Activated naive CD4-positive, alpha-beta T cell treated with anti-CD3 and anti-CD28 coated beads, Interleukin-2, amount 50 U/mL, for 16 hours (primary cell): Measurements from ENCODE around the gene KCNMA1.

Experiments
- DNase-seq: peaks from one replicate; pipeline ENCODE4 v3.0.0-alpha.2; 2020

KCNMA1 gene

GRCh38 chr10:77630507-77630848 lies 7.1 kb downstream of the KCNMA1 start:
- no peak for DNase-seq

GRCh38 chr10:77629775-77630506 lies 7.7 kb downstream of the KCNMA1 start:
- DNase-seq, result no peak

GRCh38 chr10:77628906-77629730 lies 8.5 kb downstream of the KCNMA1 start:
- no peak for DNase-seq

GRCh38 chr10:77626266-77626935 lies 11.2 kb downstream of the KCNMA1 start:
- DNase-seq, result no peak

GRCh38 chr10:77625379-77625778 lies 12.2 kb downstream of the KCNMA1 start:
- DNase-seq, result no peak

GRCh38 chr10:77622889-77623291 lies 14.7 kb downstream of the KCNMA1 start:
- DNase-seq, result no peak

- DNase-seq, result no peak
Observed at GRCh38 chr10:77620731-77621130, 16.9 kb downstream of the KCNMA1 start.

GRCh38 chr10:77619964-77620703 lies 17.5 kb downstream of the KCNMA1 start:
- DNase-seq, result no peak

GRCh38 chr10:77618117-77618516 lies 19.5 kb downstream of the KCNMA1 start:
- DNase-seq, result no peak

- DNase-seq, result no peak
Observed at GRCh38 chr10:77616766-77617165, 20.8 kb downstream of the KCNMA1 start.

- no peak for DNase-seq
Observed at GRCh38 chr10:77614778-77615625, 22.6 kb downstream of the KCNMA1 start.

GRCh38 chr10:77613476-77614130 lies 24.0 kb downstream of the KCNMA1 start:
- DNase-seq, result no peak

- DNase-seq, result no peak
Observed at GRCh38 chr10:77611670-77612069, 25.9 kb downstream of the KCNMA1 start.

- DNase-seq, result no peak
Observed at GRCh38 chr10:77611221-77611620, 26.4 kb downstream of the KCNMA1 start.

- DNase-seq, result no peak
Observed at GRCh38 chr10:77609781-77610272, 27.8 kb downstream of the KCNMA1 start.

- DNase-seq, result no peak
Observed at GRCh38 chr10:77608281-77608680, 29.3 kb downstream of the KCNMA1 start.

- DNase-seq, result no peak
Observed at GRCh38 chr10:77606751-77607150, 30.9 kb downstream of the KCNMA1 start.

- no peak for DNase-seq
Observed at GRCh38 chr10:77605466-77605865, 32.1 kb downstream of the KCNMA1 start.

GRCh38 chr10:77604941-77605351 lies 32.7 kb downstream of the KCNMA1 start:
- no peak for DNase-seq

- no peak for DNase-seq
Observed at GRCh38 chr10:77604063-77604462, 33.5 kb downstream of the KCNMA1 start.

- DNase-seq, result no peak
Observed at GRCh38 chr10:77603534-77603927, 34.1 kb downstream of the KCNMA1 start.
